Urinary bladder (tissue), 4 donors: ENCODE measurements around the gene LIPJ. TPM values are rescaled to one million over a fixed set of nuclear protein-coding genes. Genes with fewer than 3 reads are reported as not detected.

Experiments
- DNase-seq: peaks from one replicate; pipeline ENCODE4 v3.0.0-alpha.2; 2015; ENCODE audit errors: extremely low spot score
- H3K27ac ChIP-seq: one replicate; pipeline ENCODE4 v1.5.1; 2013; ENCODE audit warnings: low read depth, mild to moderate bottlenecking, moderate library complexity
- H3K36me3 ChIP-seq: one replicate; pipeline ENCODE4 v1.6.1; 2013; ENCODE audit warnings: mild to moderate bottlenecking, moderate library complexity; ENCODE audit not compliant: insufficient read depth
- H3K4me1 ChIP-seq: one replicate; pipeline ENCODE4 v1.6.1; 2013; ENCODE audit warnings: mild to moderate bottlenecking, moderate library complexity; ENCODE audit not compliant: insufficient read depth
- H3K4me3 ChIP-seq: one replicate; pipeline ENCODE4 v1.5.1; 2013; ENCODE audit warnings: low read depth, low read length
- WGBS: extraction: QIAGEN DNeasy Blood & Tissue Kit; methylation state at CpG from one replicate; pipeline ENCODE4 v1.1.7; 2013; 5-methylcytosine and 5-hydroxymethylcytosine counted together
- polyA plus RNA-seq: library from polyadenylated mRNA; stranded (reverse); fragments of 200-250 nt; gene quantifications from one replicate; pipeline ENCODE4 v1.2.3, GENCODE V29; 2013
- total RNA-seq: library from RNA; depleted of rRNA; stranded (reverse); fragments of >200 nt; gene quantifications from one replicate; pipeline ENCODE4 v1.2.3, GENCODE V29; 2014
- donor health status: healthy with polysubstance abuse.
- donor health status: healthy.

The LIPJ gene, protein sequence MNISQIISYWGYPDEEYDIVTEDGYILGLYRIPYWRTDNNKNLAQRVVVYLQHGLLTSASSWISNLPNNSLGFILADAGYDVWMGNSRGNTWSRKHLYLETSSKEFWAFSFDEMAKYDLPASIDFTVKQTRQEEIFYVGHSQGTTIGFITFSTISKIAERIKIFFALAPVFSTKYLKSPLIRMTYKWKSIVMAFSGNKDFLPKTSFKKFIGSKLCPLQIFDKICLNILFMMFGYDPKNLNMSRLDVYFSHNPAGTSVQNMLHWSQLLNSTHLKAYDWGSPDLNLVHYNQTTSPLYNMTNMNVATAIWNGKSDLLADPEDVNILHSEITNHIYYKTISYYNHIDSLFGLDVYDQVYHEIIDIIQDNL
- total RNA-seq: 0.26 TPM
- polyA plus RNA-seq: not detected

DNA sequence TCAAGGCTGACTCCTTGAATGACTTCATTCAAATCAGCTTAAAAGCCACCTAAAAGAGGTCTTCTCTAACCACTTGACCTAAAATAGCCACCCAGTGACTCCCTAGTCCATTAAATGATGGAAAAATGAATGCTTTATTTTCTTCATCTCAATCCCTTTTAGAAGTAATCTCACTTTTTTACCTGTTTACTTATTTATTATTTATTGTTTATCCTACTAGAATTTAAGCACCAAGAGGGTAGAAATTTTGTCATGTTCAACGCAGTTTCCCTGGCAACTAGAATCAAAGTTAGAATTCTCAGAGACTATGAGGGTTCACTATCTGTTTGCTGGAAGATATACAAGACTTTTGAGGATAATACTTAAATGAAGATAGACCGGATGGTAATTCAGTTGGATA is at the start of gene LIPJ:
LIPJ (plus strand) TSS at position 301 of the 400 bp plus-strand sequence. CDS start 3,926 bp downstream, outside the sequence.
- Histone ChIP-seq H3K36me3 (no peaks in the 10 kb centered on the region), H3K27ac (no peak within 1 kb of the TSS), H3K4me3 (no peak within 1 kb of the TSS), H3K4me1 (no peaks in the 10 kb centered on the region)
- DNase-seq: no peak
- 85% methylated on average over 2 of the region's 2 CpGs for WGBS

DNA sequence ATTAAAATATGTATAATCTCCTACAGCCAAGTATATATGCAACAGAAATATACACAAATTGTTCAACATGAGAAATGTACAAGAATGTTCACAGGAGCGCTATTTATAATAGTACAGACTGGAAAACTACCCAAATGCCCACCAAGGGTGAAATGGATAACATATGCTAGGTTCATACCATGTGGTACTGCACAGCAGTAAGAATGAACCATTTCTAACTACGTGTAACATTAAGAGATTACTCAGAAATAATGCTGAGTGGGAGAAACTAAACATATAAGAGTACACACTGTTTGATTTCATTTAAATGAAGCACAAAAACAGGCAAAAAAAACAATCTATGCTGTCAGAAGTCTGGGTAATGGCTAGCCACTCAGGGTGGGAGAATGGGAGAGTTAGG is 49.2 kb upstream of the LIPJ start:
- H3K36me3 ChIP-seq: no peaks in the 10 kb centered on the region
- DNase-seq: no peak
- H3K4me1 ChIP-seq: peaks cover 1% of the 10 kb centered on the region
- WGBS: 83% methylated on average over 2 of the region's 2 CpGs
- no peak overlapping the region for H3K27ac ChIP-seq
- H3K4me3 ChIP-seq: no peak overlapping the region

DNA sequence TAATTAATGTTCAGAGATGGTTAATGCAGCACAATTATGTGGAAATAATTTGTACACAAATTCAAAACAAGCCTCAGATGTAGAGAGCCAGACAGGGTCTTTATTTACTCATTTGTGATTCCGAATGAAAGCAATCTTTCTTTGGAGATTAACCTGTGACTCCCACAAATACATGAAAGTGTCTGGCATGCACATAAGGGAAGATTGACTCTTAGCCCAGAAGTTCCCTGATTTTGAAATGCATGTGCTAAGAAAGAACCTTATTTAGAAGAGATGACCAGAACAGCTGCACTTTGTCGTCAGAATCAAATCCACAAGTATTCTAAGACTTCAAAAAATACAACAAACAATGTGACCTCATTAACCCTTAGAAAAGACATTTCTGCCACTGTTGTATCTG is 48.5 kb upstream of the LIPJ start:
- no peak overlapping the region for H3K4me3 ChIP-seq
- H3K4me1 ChIP-seq: peaks cover 1% of the 10 kb centered on the region
- DNase-seq: no peak
- H3K27ac ChIP-seq: no peak overlapping the region
- H3K36me3 ChIP-seq: no peaks in the 10 kb centered on the region
- 24% methylated on average over 2 of the region's 2 CpGs for WGBS

DNA sequence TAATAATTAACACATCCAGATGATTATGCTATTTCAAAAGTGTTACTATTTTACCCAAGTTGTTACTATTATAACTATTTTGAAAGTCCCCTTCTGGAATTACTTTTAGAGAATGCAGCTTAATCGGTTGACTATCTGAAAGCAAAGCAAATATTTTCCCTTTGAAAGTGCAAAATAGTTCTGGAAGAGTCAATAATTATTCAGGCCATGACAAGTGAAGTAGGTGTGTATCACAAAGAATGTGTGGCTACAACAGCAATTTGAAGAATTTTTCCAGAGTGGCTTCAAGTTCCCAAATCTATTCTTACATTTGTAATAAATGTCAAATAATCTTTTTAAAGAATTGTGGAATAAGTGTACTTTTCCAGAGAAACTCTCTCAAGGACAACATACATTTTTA is 46.2 kb upstream of the LIPJ start:
- WGBS: 79% methylated on average over 1 of the region's 1 CpG
- no peak overlapping the region for H3K4me3 ChIP-seq
- no peak for DNase-seq

DNA sequence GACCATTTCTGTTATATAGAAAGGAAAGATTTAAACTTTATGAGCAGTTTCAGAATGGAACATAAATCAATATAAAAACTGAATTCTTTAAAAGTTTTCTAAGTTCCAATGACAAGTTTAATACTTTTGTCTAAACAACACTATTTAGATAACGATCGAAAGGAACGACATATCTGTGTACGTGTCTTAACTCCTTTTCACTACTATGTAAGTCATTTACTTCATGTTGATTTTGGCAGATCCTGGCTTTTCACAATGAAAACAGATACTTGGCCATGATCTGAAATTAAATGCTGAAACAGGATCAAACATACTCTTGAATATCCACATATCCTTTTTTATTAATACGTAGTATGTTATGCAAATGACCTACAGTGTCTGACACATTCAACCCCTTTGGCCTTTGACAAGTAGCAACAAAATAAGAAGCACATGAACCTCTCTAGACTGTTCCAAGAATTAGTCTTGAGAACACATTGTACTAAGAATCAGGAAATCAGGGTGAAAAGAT is 45.4 kb upstream of the LIPJ start:
- 48% methylated on average over 5 of the region's 5 CpGs for WGBS
- H3K4me1 ChIP-seq: peaks cover 1% of the 10 kb centered on the region
- H3K27ac ChIP-seq: no peak overlapping the region
- no peaks in the 10 kb centered on the region for H3K36me3 ChIP-seq
- no peak overlapping the region for H3K4me3 ChIP-seq
- no peak for DNase-seq

More for the DNA sequence above, 46.2 kb upstream of the LIPJ start:
- no peak overlapping the region for H3K27ac ChIP-seq
- H3K36me3 ChIP-seq: no peaks in the 10 kb centered on the region
- H3K4me1 ChIP-seq: peaks cover 1% of the 10 kb centered on the region

DNA sequence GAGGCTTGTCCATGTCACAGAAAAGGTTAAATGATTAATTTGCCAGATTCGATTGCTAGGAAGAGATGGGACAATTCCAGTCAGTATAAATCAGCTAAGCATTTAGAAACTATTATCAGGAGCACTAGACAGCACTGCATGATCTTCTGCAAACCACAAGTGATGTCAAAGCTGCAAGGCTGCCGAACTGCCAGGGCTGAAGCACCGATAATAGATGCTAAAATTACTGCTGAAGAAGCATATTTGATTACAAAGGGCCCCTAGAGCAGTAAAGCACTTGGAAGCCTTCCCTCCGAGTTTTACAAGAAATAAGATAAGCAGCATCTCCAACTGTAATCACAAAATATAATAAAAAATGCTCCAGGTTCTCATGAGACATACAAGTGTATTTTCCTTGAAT is 44.0 kb upstream of the LIPJ start:
- H3K36me3 ChIP-seq: no peaks in the 10 kb centered on the region
- DNase-seq: no peak
- 39% methylated on average over 4 of the region's 4 CpGs for WGBS
- peaks cover 1% of the 10 kb centered on the region for H3K4me1 ChIP-seq
- no peak overlapping the region for H3K4me3 ChIP-seq
- no peak overlapping the region for H3K27ac ChIP-seq

DNA sequence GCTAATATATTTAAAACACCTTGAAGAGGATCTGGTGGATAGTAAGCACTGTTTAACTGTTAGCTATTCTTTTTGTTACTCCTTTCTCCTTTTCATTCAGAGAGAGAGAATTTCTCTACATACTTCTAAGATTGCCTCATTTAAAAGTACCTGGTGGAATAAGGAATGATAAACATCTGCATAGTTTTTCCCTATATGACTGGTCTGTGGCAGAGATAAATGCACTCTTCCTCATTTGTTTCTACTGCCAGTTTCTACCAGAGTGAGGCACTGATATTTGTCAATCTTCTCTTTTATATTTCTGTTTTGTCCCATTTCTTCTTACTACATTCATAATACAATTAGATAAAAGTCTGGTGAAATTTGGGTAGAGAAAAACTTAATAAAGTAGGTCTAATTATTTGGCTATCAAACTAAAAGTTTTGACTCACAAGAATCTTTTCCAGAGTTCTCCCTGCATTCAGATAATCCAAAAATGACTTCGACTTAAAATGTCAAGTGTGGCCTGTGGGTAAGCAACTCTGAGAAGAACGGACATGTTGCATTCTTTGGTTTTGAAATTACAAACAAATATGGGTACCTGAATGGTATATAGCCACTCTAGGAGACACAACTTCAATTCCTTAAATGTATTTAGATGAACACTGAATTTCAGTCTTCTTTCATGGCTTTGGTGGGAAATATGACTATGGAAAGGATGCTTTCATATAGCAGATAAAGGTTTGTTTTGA is 42.3 kb upstream of the LIPJ start:
- 98% methylated on average over 2 of the region's 2 CpGs for WGBS
- no peak overlapping the region for H3K27ac ChIP-seq
- peaks cover 3% of the 10 kb centered on the region for H3K4me1 ChIP-seq
- H3K36me3 ChIP-seq: no peaks in the 10 kb centered on the region
- no peak overlapping the region for H3K4me3 ChIP-seq
- DNase-seq: no peak

DNA sequence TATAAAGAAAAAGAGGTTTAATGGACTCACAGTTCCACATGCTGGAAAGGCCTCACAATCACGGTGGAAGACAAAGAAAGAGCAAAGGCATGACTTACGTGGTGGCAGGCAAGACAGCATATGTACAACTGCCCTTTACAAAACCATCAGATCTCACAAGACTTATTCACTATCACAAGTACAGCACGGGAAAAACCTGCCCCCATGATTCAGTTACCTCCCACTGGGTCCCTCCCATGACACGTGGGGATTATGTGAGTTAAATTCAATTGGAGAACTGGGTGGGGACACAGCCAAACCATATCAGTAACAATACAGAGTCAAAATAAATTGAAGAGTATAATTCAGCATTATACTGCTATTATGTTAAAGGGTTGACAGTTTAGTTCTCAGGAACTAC is 41.2 kb upstream of the LIPJ start:
- H3K36me3 ChIP-seq: no peaks in the 10 kb centered on the region
- H3K27ac ChIP-seq: no peak overlapping the region
- no peak for DNase-seq
- peaks cover 3% of the 10 kb centered on the region for H3K4me1 ChIP-seq
- H3K4me3 ChIP-seq: no peak overlapping the region
- 63% methylated on average over 4 of the region's 4 CpGs for WGBS

DNA sequence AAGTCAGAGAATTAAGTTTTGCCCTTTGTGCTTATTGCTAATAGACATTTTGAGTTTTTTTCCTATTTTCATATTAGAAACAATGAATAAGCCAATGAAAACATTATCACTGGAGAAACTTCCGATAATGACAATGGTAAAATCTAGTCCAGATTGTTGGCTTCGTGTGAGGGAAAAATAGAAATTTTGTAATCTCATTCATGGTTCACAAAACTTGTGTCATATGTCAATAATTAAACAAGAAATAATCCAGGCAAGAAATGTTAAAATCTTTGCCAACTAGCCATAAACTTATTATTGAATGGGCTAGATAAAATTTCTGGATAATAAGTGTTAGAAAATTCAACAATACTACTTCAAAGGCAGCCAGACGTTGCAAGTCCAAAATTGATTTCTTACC is 40.1 kb upstream of the LIPJ start:
- no peak overlapping the region for H3K4me3 ChIP-seq
- WGBS: 63% methylated on average over 3 of the region's 3 CpGs
- H3K27ac ChIP-seq: no peak overlapping the region
- H3K36me3 ChIP-seq: no peaks in the 10 kb centered on the region
- H3K4me1 ChIP-seq: peaks cover 3% of the 10 kb centered on the region
- no peak for DNase-seq

DNA sequence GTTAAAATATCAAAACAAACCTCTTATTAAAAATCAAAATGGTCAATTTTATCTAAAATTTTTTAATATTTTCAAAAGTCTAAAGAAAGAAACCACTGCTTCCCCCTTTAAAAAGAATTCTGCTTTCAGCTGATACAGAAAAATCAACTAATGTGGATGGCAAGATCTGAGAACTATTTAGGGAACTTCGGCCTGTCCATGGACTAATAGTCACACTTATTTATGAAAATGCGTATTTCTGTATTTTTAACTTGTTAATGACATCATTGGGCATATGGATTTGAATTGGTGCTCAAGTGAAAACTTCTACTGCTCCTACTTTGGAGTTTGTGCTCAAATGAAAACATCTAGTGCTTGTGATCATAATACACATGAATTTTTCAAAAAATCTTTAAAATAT is 35.3 kb upstream of the LIPJ start:
- Histone ChIP-seq H3K27ac (no peak overlapping the region), H3K4me1 (peaks cover 2% of the 10 kb centered on the region), H3K4me3 (no peak overlapping the region), H3K36me3 (peaks cover 2% of the 10 kb centered on the region)
- DNase-seq: no peak
- 88% methylated on average over 2 of the region's 2 CpGs for WGBS

DNA sequence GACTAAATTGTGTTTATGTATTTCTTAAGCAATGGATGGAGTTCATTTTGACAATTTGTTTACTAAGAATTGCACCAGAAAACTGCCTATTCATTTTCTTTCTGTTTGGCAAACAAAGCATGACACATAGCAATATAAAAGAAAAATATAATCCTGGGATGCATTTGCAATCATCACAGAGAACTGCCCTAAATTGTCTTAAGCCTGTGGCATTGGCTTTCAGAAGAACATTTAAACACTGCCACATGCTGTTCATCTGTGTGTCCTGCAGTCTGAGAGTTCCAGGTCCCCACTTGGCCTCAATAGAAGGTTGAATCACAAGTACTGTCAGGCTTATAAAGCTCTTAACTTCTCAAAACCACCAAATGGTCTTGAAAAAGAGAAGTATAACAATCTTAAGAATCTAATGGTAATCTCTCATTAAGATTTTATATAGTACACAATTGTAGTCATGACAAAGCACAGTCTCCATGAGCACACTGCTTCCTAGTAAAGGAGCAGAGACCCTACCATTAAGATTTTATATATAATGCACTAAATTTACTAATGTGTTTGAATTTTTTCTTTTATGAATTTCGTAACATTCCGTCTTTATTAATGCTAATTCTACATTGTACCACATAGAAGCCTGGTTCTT is 33.3 kb upstream of the LIPJ start:
- DNase-seq: peak; percentile 57
- Histone ChIP-seq H3K36me3 (peaks cover 2% of the 10 kb centered on the region), H3K27ac (no peak overlapping the region), H3K4me1 (peaks cover 3% of the 10 kb centered on the region), H3K4me3 (no peak overlapping the region)
- WGBS: 68% methylated on average over 2 of the region's 2 CpGs

DNA sequence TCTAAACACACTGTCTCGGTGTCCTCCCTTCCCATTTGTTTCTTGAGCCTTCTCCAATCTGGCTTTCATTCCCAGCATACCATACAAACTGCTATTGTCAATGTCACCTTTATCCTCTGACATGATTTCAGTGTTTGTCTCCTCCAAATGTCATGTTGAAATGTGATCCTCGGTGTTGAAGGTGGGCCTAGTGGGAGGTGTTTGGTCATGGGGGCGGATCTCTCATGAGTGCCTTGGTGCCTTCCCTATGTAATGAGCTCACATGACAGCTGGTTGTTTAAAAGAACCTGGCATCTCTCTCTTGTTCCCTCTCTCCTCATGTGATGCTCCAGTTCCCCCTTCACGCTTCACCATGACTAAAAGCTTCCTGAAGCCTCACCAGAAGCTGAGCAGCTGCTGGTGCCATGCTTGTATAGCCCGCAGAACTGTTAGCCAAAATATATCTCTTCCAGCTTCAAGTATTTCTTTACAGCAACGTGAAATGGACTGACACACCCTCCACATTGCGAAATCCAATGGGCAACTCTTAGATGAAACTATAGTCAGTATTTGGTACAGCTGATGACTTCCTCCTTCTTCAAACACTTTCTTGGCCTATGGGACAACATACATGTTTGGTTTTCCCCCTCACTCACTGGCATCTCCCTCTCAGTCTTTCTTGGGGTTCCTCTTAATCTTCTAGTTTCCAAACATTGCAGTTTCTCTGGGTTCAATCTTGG is 31.2 kb upstream of the LIPJ start:
- no peak overlapping the region for H3K27ac ChIP-seq
- no peak for DNase-seq
- 82% methylated on average over 7 of the region's 7 CpGs for WGBS

DNA sequence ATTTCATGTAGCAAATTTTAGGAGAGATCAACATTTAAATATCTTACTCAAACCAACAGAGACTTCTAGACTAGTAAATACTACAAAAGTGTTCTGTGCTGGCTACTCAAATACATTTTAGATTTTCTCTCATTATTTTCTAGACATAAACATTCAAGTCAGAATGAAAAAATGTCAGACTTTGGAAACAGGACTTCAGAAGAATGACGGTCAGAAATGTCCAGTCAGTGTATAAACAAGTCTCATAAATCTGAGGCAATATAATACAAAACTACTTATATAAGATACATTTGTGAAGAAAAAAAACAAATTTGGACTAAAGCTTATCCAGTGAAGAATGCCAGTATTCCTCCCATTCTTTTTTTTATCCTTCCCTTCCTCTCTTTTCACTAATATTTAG is 29.3 kb upstream of the LIPJ start:
- DNase-seq: no peak
- Histone ChIP-seq H3K4me3 (no peak overlapping the region), H3K4me1 (peaks cover 1% of the 10 kb centered on the region), H3K27ac (no peak overlapping the region), H3K36me3 (peaks cover 2% of the 10 kb centered on the region)
- WGBS: 61% methylated on average over 1 of the region's 1 CpG

More for the DNA sequence above, 31.2 kb upstream of the LIPJ start:
- Histone ChIP-seq H3K36me3 (peaks cover 2% of the 10 kb centered on the region), H3K4me3 (no peak overlapping the region), H3K4me1 (peaks cover 1% of the 10 kb centered on the region)
